Measurements from ENCODE around the gene GPR146. TPM values are rescaled to one million over a fixed set of nuclear protein-coding genes. Genes with fewer than 3 reads are reported as not detected.
A peak's percentile ranks its signal among the peaks of the same experiment; 100 is the strongest.
"Not testable (repeated sequence)": the region's sequence is repeated elsewhere in the genome, so short reads cannot be mapped to it uniquely, and the experiment has no call there.

Gene GPR146
- total RNA-seq, 1 donor from 2014 or later: 1.3 TPM

DNA sequence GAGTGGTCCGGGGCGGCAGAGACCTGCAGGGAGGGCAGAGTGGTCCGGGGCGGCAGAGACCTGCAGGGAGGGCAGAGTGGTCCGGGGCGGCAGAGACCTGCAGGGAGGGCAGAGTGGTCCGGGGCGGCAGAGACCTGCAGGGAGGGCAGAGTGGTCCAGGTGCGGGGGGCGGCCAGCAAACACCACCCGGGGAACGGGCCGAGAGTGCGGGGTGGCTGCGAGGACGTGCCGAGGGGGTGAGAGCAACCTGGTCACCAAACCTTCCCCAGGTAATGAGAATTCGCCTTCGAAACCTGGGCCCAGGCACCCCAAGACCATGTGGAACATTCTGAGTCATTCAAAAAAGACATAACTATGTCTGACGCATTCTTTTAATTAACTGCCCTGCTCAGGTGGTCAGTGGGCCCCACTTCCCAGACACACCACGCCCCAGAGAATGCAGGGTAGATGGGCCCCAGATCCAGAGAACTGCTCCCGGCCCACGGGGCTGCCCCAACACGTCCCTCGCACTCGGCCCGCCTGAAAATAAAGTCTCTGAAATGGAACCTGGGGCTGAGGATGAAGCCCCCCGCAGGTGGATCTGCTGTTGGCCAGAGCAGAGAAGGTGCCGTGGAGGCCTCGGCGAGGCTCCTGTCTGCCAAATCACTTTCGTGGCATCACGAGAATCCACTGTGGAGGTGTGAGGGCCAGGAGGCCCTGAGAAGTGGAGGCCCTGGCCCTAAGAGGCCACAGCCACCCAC is 12.5 kb upstream of the GPR146 start:
- no peak overlapping the region for H3K4me3 ChIP-seq (ENCODE audit: low read depth, low read length)
- FAIRE-seq (no peak), DNase-seq (ENCODE audit: low read depth) (no peak)
- peaks cover under 1% of the 10 kb centered on the region for H3K36me3 ChIP-seq (ENCODE audit: control insufficient read depth, insufficient read depth, low read length)
- H3K27me3 ChIP-seq (ENCODE audit: control insufficient read depth, insufficient read depth, low read length): no peaks in the 10 kb centered on the region
- TF ChIP-seq, protein P1, sequence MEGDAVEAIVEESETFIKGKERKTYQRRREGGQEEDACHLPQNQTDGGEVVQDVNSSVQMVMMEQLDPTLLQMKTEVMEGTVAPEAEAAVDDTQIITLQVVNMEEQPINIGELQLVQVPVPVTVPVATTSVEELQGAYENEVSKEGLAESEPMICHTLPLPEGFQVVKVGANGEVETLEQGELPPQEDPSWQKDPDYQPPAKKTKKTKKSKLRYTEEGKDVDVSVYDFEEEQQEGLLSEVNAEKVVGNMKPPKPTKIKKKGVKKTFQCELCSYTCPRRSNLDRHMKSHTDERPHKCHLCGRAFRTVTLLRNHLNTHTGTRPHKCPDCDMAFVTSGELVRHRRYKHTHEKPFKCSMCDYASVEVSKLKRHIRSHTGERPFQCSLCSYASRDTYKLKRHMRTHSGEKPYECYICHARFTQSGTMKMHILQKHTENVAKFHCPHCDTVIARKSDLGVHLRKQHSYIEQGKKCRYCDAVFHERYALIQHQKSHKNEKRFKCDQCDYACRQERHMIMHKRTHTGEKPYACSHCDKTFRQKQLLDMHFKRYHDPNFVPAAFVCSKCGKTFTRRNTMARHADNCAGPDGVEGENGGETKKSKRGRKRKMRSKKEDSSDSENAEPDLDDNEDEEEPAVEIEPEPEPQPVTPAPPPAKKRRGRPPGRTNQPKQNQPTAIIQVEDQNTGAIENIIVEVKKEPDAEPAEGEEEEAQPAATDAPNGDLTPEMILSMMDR (IDR thresholded peaks at IDR 0.05; ENCODE audit: insufficient read depth, low read length, severe bottlenecking): no peak

DNA sequence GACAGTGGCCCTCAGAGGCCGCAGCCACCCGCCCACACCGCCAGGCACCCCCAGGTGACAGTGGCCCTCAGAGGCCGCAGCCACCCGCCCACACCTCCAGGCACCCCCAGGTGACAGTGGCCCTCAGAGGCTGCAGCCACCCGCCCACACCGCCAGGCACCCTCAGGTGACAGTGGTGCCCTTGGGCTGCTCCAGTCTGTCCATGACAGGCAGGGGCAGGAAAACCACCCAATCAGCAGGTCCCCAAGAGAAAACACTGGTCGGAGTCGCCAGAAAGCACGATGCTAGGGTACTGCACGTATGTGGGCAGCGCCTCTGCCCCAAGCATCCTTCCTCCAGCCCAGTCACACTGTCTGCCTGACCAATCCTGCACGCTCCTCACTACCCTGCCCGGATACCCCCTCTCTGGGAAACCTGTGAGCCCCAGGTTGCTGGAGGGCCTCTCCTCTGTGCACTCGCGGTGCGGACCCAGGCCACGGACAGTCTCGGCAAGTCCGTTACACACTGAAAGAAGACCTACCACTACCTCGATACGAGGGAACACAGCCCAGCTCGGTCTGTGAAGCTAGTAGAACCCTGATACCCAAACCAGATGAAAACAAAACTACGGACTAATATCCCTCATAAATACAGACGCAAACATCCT is 11.7 kb upstream of the GPR146 start:
- H3K4me3 ChIP-seq (ENCODE audit: low read depth, low read length): no peak overlapping the region
- TF ChIP-seq, protein P1 (IDR thresholded peaks at IDR 0.05; ENCODE audit: insufficient read depth, low read length, severe bottlenecking): no peak
- H3K27me3 ChIP-seq (ENCODE audit: control insufficient read depth, insufficient read depth, low read length): no peaks in the 10 kb centered on the region
- H3K36me3 ChIP-seq (ENCODE audit: control insufficient read depth, insufficient read depth, low read length): no peaks in the 10 kb centered on the region
- FAIRE-seq (peak; percentile 70), DNase-seq (ENCODE audit: low read depth) (no peak)

DNA sequence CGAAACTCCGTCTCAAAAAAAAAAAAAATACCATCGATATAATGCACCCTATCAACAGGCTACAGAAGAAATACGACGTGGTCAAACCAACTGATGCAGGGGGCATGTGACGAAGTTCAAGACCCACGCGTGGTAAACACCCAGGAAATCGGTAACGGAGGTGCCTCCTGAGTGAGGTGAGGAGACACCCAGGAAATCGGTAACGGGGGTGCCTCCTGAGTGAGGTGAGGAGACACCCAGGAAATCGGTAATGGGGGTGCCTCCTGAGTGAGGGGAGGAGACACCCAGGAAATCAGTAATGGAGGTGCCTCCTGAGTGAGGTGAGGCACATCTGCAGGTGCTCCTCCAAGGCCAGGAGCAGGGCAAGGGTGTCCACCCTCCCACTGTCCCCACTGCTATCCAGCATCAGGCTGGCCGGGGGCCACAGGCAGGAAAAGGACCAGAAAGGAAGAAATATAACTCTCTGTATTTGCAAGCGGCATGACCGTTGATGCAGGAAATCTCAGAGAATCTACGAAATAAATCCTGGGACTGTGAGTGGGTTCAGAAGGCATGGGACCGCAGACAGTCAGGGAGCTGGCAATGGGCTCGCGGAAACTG is 10.7 kb upstream of the GPR146 start:
- DNase-seq (ENCODE audit: low read depth) (no peak), FAIRE-seq (no peak)
- no peaks in the 10 kb centered on the region for H3K36me3 ChIP-seq (ENCODE audit: control insufficient read depth, insufficient read depth, low read length)
- H3K4me3 ChIP-seq (ENCODE audit: low read depth, low read length): no peak overlapping the region
- no peaks in the 10 kb centered on the region for H3K27me3 ChIP-seq (ENCODE audit: control insufficient read depth, insufficient read depth, low read length)
- TF ChIP-seq, protein P1 (IDR thresholded peaks at IDR 0.05; ENCODE audit: insufficient read depth, low read length, severe bottlenecking): no peak

DNA sequence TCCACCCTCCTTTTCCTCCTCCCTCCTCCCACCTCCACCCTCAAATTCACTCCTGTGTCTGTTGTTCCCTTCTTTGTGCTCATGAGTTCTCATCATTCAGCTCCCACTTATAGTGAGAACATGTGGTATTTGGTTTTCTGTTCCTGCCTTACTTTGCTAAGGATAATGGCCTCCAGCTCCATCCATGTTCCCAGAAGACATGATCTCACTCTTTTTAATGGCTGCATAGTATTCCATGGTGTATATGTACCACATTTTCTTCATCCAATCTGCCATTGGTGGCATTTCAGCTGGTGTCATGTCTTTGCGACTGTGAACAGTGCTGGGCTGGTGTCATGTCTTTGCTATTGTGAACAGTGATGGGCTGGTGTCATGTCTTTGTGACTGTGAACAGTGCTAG is 9.6 kb upstream of the GPR146 start:
- not testable (repeated sequence) for FAIRE-seq; H3K36me3 ChIP-seq (ENCODE audit: control insufficient read depth, insufficient read depth, low read length); DNase-seq (ENCODE audit: low read depth); H3K27me3 ChIP-seq (ENCODE audit: control insufficient read depth, insufficient read depth, low read length); H3K4me3 ChIP-seq (ENCODE audit: low read depth, low read length)

GRCh38 chr7:1036164-1036928 is 8.0 kb upstream of the GPR146 start:
- DNase-seq (ENCODE audit: low read depth); H3K4me3 ChIP-seq (ENCODE audit: low read depth, low read length); FAIRE-seq; H3K36me3 ChIP-seq (ENCODE audit: control insufficient read depth, insufficient read depth, low read length); H3K27me3 ChIP-seq (ENCODE audit: control insufficient read depth, insufficient read depth, low read length): not testable (repeated sequence)

GRCh38 chr7:1040233-1040632 is 4.1 kb upstream of the GPR146 start:
- not testable (repeated sequence) for H3K4me3 ChIP-seq (ENCODE audit: low read depth, low read length); FAIRE-seq; DNase-seq (ENCODE audit: low read depth); H3K27me3 ChIP-seq (ENCODE audit: control insufficient read depth, insufficient read depth, low read length); H3K36me3 ChIP-seq (ENCODE audit: control insufficient read depth, insufficient read depth, low read length)

- Histone ChIP-seq H3K4me3 (ENCODE audit: low read depth, low read length) (no peak overlapping the region), H3K36me3 (ENCODE audit: control insufficient read depth, insufficient read depth, low read length) (no peaks in the 10 kb centered on the region), H3K27me3 (ENCODE audit: control insufficient read depth, insufficient read depth, low read length) (no peaks in the 10 kb centered on the region)
- TF ChIP-seq, protein P1 (IDR thresholded peaks at IDR 0.05; ENCODE audit: insufficient read depth, low read length, severe bottlenecking): no peak
- DNase-seq (ENCODE audit: low read depth) (no peak), FAIRE-seq (no peak)
Observed at GRCh38 chr7:1040790-1041189, 3.6 kb upstream of the GPR146 start.
